Measurements from ENCODE around the gene ZNF221.

ZNF221 gene

DNA sequence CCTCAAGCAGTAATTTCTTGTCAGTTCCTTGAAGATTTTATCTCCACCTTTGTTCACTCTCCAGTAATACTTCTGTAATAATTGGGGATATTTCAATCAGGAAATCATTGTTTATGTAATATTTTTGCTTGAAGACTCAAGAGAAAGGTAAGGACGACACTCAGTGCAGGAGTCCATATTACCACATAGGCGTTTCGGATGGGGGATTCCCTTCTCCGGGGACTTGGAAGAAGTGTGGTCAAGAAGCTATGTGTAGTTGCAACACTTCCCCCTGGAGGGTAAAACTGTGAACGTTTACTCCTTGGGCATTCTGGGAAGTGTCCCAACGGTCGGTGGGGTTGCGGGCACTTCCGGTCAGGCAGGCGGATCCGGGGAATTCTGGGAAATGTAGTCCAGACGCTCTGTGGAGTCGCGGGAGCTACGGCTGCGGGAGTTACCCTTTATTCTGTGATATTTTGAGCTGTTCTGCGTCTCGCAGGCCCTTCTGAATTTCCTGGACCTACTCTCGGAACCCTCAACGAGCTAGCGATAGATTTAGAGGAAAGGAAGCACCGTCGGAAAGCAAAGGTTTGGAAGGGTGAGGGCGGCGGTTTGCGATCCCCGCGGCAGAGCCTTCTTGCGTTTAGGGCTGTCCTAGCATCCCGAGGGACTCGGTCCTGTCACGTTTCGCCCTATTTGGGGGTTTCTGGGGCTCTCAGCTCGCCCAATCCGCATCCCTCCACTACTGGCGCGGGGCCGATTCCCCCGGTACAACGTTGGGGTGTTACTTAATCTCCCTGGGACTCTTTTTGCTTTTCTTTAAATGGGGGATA lies at the start of gene ZNF221:
Gene ZNF221 (plus strand): TSS at position 395 of the 812 bp plus-strand sequence. CDS start 11,499 bp downstream, outside the sequence.
- peak; percentile 99 for DNase-seq (ENCODE audit: low read depth)
- peak within 1 kb of the TSS; percentile 96 for H3K4me3 ChIP-seq (ENCODE audit: control insufficient read depth, low read depth, low read length)
- TF ChIP-seq, protein P1, sequence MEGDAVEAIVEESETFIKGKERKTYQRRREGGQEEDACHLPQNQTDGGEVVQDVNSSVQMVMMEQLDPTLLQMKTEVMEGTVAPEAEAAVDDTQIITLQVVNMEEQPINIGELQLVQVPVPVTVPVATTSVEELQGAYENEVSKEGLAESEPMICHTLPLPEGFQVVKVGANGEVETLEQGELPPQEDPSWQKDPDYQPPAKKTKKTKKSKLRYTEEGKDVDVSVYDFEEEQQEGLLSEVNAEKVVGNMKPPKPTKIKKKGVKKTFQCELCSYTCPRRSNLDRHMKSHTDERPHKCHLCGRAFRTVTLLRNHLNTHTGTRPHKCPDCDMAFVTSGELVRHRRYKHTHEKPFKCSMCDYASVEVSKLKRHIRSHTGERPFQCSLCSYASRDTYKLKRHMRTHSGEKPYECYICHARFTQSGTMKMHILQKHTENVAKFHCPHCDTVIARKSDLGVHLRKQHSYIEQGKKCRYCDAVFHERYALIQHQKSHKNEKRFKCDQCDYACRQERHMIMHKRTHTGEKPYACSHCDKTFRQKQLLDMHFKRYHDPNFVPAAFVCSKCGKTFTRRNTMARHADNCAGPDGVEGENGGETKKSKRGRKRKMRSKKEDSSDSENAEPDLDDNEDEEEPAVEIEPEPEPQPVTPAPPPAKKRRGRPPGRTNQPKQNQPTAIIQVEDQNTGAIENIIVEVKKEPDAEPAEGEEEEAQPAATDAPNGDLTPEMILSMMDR (conservative IDR thresholded peaks at IDR 0.05; ENCODE audit: control insufficient read depth, insufficient read depth, low read depth, low read length), result peak; percentile 45

DNA sequence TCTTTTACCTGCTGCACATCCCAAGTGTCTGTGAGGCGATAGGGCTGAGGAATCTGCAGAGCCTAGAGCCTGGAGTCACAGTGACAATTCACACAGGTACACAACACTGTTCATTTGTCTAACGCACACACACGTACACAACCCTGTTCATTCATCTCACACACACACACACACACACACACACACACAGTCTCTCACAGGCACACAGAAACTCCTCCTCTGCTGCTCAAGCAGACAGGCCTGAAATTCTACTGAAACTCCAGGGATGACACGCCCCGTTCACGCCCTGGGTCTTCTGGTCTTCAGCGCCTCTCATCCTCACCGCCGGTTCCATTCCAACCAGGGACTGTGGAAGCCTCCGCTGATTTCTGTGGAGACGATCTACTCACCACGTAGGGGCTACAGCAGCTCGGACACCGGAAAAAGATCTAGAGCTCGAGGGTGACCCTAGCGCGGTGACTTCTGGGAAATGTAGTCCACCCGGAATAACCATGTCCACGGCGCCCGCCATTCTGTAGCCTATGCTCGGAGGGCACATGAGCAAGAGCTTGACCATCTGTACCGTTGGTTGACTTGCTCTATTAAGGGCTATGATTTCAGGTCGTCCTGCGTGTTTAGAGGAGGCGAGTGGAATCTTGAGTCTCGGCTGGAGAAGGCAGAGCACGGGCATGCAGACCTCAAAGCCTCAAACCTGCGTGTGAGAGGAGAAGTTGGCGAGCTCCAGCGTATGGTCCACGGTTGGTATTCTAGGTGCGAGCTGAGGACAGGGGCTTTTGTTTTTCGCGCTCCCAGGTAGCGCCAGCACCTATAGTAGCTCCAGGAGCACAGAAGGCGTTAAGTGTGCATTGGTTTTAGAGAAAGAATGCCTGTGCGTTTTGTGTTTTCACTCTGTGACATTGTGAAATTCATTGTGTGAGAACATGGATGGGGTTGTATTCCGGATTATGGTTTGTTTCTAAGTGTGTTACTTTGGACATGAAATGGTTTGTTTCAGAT lies 49.3 kb upstream of the ZNF221 start:
- TF ChIP-seq, protein P1 (conservative IDR thresholded peaks at IDR 0.05; ENCODE audit: control insufficient read depth, insufficient read depth, low read depth, low read length), result no peak
- peak; percentile 89 for DNase-seq (ENCODE audit: low read depth)
- peak overlapping the region; percentile 80 for H3K4me3 ChIP-seq (ENCODE audit: control insufficient read depth, low read depth, low read length)

DNA sequence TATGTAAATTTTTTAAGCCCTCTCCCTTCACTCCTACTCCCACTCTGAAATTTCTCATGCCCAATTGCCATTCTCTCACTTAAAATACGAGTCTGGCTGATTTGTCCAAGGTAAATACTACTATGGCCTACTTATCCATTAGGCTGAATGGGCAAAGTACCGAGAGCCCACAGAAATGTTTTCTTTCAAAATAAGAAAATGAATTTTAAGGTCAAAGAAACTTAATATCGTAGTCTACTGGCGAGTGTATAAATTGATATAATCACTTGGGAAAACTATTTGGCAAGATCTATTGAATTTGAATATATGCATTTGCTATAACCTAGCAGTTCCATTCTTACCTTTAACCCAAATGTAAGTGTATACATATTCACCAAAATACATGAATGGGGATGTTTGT lies 48.6 kb upstream of the ZNF221 start:
- peak overlapping the region; percentile 80 for H3K4me3 ChIP-seq (ENCODE audit: control insufficient read depth, low read depth, low read length)
- no peak for DNase-seq (ENCODE audit: low read depth)
- TF ChIP-seq, protein P1 (conservative IDR thresholded peaks at IDR 0.05; ENCODE audit: control insufficient read depth, insufficient read depth, low read depth, low read length), result no peak

DNA sequence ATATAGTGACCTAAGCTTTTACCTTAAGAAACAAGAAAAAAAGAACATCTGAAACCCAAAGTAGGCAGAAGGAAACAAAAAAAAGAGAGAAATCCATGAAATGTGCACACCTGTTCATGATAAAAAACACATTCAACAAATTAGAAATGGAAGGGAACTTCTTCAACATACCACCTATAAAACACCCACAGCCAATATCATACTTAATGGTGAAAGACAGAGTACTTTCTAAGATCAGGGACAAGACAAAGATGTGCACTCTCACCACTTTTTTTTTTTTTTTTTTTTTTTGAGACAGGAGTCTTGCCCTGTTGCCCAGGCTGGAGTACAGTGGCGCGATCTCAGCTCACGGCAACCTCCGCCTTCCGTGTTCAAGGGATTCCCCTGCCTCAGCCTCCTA lies 45.1 kb upstream of the ZNF221 start:
- no peak for DNase-seq (ENCODE audit: low read depth)
- TF ChIP-seq, protein P1 (conservative IDR thresholded peaks at IDR 0.05; ENCODE audit: control insufficient read depth, insufficient read depth, low read depth, low read length), result no peak
- H3K4me3 ChIP-seq (ENCODE audit: control insufficient read depth, low read depth, low read length), result no peak overlapping the region

DNA sequence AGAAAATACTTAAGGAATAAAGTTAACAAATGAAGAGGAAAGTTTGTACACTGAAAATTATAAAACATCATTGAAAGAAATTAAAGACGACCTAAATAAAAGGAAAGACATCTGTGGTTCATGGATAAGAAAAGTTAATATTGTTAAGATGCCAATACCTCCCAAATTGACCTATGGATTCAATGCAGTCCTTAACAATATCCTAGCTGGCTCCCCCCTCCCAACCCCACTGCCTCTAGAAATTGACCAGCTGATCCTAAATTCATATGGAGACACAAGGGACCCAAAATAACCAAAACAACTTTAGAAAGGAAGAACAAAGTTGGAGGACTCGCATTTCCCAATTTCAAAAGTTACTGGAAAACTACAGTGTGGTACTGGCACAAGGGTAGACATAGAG lies 44.3 kb upstream of the ZNF221 start:
- TF ChIP-seq, protein P1 (conservative IDR thresholded peaks at IDR 0.05; ENCODE audit: control insufficient read depth, insufficient read depth, low read depth, low read length), result no peak
- no peak overlapping the region for H3K4me3 ChIP-seq (ENCODE audit: control insufficient read depth, low read depth, low read length)
- no peak for DNase-seq (ENCODE audit: low read depth)

DNA sequence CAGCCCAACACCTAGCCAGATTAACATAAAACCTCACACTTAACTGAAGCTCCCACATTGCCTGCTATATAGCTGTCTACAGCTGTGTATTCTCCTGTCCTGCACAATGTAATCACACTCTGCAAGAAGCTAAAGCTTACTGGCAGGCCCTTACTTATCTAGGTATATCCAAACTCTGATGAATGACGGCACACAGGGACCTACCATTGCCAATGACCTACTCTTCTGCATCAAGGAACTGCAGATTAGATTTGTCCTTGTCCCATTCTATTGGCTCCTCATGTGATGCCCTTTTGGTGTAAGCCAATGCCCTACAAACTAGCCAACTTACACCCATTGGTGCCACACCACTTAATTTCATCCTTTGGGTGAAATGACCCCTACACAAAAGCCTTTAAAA lies 42.4 kb upstream of the ZNF221 start:
- DNase-seq (ENCODE audit: low read depth), result no peak
- TF ChIP-seq, protein P1 (conservative IDR thresholded peaks at IDR 0.05; ENCODE audit: control insufficient read depth, insufficient read depth, low read depth, low read length), result no peak
- H3K4me3 ChIP-seq (ENCODE audit: control insufficient read depth, low read depth, low read length), result no peak overlapping the region
